ENCODE results near the gene APOBR. TPM values are rescaled to one million over a fixed set of nuclear protein-coding genes. Genes with fewer than 3 reads are reported as not detected.
A peak's percentile ranks its signal among the peaks of the same experiment; 100 is the strongest.
"Not testable (repeated sequence)": the region's sequence is repeated elsewhere in the genome, so short reads cannot be mapped to it uniquely, and the experiment has no call there.

Gene APOBR
- total RNA-seq, 4 donors from 2014 or later: 0.88 to 2.0 (median 1.6) TPM

DNA sequence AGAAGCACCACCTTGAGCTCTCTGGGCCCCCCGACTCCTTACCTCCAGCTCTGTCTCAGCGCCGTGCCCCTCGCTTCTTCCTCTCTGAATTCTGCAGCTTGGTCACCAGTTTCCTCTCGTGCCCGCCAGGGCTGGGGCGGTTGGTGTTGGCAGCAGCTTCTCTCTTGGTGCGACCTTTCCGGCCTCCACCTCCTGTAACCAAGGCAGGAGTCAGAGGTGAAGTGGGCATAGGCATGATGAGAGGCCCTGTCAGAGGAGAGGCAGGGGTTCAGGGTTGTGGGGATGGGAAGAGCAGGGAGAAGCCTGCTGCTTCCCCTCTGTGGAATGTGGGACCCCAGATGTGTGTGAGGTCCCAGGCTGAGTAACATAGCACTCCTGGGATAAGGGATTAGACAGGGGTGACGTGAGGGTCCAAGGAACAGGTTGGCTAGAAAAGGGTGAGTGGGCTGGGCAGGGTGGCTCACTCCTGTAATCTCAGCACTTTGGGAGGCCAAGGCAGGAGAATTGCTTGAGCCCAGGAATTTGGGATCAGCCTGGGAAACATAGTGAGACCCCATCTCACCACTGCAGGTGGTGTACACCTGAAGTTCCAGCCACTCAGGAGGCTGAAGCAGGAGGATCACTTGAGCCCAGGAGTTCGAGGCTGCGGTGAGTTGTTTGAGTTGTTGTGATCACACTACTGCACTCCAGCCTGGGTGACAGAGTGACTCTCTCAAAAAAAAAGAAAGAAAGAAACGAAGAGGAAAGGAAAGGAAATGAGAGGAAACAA is 43.7 kb downstream of the APOBR start:
- 65 to 67% methylated on average over 13 of the region's 13 CpGs for WGBS, 2 donors
- H3K4me3 ChIP-seq (ENCODE audit: low read depth, poor library complexity, severe bottlenecking): peak overlapping the region; percentile 41
- intact Hi-C loops (cut with DNase I; ENCODE audit: low total_unique reads): no loop called here
- no peak for TF ChIP-seq POLR2A (IDR thresholded peaks at IDR 0.05)
- DNase-seq (ENCODE audit: low spot score in 2 of 2): peak in 1 of 2 donors; percentile 86

DNA sequence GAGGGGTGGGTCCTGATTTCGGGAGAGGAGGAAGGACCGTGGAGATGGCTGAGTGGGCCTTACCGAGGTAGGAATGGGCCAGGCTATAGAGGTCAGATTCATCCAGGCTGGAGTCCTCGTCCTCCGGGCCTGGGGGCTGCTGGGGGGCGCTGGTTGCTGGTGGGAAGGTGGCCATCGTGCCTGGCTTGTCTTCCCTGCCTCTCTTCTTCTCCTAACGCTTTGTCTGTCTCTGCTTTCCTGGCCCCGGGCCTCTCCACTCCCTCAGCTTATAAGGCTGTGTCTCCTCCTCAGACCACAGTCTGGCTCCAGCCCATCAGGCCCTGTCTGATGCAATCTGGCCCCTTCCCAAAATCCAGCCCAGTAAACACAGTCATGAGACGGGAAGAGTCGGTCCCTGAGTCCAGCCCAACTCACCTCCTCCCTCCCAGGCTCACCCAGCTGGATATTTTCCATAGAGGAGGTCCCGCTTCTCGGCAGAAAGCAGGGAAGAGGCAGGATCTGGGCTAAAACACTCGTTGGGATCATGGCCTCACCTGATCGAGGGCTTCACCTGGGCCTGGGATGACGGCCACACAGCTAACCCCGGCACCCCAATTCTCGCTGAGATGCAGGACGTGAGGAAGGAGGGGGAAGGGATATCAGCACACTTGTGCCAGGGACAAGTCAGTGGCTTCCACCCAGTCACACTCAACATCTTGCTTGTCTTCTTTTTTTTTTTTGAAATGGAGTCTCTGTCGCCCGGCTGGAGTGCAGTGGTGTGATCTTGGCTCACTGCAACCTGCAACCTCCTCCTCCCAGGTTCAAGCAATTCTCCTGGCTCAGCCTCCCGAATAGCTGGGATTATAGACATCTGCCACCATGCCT is 44.5 kb downstream of the APOBR start, which contains the start of gene NUPR1:
Gene NUPR1, minus strand, starts transcription at position 242 of the 864 bp plus-strand sequence. Its CDS starts 67 bp downstream, at position 175.
- peak within 1 kb of the TSS; percentile 41 for H3K4me3 ChIP-seq (ENCODE audit: low read depth, poor library complexity, severe bottlenecking)
- 19 to 23% methylated on average over 22 of the region's 22 CpGs for WGBS, 2 donors
- TF ChIP-seq, protein P1, sequence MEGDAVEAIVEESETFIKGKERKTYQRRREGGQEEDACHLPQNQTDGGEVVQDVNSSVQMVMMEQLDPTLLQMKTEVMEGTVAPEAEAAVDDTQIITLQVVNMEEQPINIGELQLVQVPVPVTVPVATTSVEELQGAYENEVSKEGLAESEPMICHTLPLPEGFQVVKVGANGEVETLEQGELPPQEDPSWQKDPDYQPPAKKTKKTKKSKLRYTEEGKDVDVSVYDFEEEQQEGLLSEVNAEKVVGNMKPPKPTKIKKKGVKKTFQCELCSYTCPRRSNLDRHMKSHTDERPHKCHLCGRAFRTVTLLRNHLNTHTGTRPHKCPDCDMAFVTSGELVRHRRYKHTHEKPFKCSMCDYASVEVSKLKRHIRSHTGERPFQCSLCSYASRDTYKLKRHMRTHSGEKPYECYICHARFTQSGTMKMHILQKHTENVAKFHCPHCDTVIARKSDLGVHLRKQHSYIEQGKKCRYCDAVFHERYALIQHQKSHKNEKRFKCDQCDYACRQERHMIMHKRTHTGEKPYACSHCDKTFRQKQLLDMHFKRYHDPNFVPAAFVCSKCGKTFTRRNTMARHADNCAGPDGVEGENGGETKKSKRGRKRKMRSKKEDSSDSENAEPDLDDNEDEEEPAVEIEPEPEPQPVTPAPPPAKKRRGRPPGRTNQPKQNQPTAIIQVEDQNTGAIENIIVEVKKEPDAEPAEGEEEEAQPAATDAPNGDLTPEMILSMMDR (IDR thresholded peaks at IDR 0.05): no peak
- peak in 1 of 2 donors; percentile 34 for TF ChIP-seq POLR2A (IDR thresholded peaks at IDR 0.05)
- DNase-seq (ENCODE audit: low spot score in 2 of 2): peak; percentile 98 to 99
- intact Hi-C loops (cut with DNase I; ENCODE audit: low total_unique reads): no loop called here

- DNase-seq (ENCODE audit: low spot score in 2 of 2): no peak
- H3K4me3 ChIP-seq (ENCODE audit: low read depth, poor library complexity, severe bottlenecking): no peak overlapping the region
- 72 to 76% methylated on average over 3 of the region's 3 CpGs for WGBS, 2 donors
- TF ChIP-seq, protein P1 (IDR thresholded peaks at IDR 0.05): no peak
- TF ChIP-seq POLR2A (IDR thresholded peaks at IDR 0.05): no peak
- intact Hi-C loops (cut with DNase I; ENCODE audit: low total_unique reads): no loop called here
Measured at GRCh38 chr16:28540346-28540745, 45.9 kb downstream of the APOBR start.

GRCh38 chr16:28542646-28543045 is 48.2 kb downstream of the APOBR start:
- DNase-seq (ENCODE audit: low spot score in 2 of 2): no peak
- 74 to 88% methylated on average over 7 of the region's 7 CpGs for WGBS, 2 donors
- TF ChIP-seq, protein P1 (IDR thresholded peaks at IDR 0.05): no peak
- no peak for TF ChIP-seq POLR2A (IDR thresholded peaks at IDR 0.05)
- intact Hi-C loops (cut with DNase I; ENCODE audit: low total_unique reads): no loop called here
- no peak overlapping the region for H3K4me3 ChIP-seq (ENCODE audit: low read depth, poor library complexity, severe bottlenecking)

- WGBS, 2 donors: 38 to 48% methylated on average over 7 of the region's 7 CpGs
- TF ChIP-seq POLR2A (IDR thresholded peaks at IDR 0.05): no peak
- TF ChIP-seq, protein P1 (IDR thresholded peaks at IDR 0.05): no peak
- intact Hi-C loops (cut with DNase I; ENCODE audit: low total_unique reads): no loop called here
- H3K4me3 ChIP-seq (ENCODE audit: low read depth, poor library complexity, severe bottlenecking): no peak overlapping the region
- peak in 1 of 2 donors; percentile 62 for DNase-seq (ENCODE audit: low spot score in 2 of 2)
Measured at GRCh38 chr16:28543072-28543471, 48.6 kb downstream of the APOBR start.

DNA sequence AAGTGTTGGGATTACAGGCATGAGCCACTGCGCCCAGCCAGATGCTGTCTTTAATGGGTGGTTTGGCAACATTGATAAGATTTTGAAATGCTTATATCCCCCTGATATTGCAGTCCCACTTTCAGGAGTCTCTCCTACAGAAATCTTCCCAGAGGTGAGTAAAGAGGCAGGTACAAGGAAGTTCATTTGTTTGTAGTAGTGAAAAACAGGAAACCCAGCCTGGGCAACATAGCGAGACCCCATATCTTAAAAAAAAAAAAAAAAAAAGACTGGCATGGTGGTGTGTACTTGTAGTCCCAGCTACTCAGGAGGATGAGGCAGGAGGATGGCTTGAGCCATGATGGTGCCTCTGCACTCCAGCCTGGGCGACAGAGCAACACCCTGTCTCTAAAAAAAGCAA is 50.6 kb downstream of the APOBR start:
- TF ChIP-seq POLR2A (IDR thresholded peaks at IDR 0.05): no peak
- TF ChIP-seq, protein P1 (IDR thresholded peaks at IDR 0.05): no peak
- WGBS, 2 donors: 80 to 85% methylated on average over 3 of the region's 3 CpGs
- no peak for DNase-seq (ENCODE audit: low spot score in 2 of 2)
- H3K4me3 ChIP-seq (ENCODE audit: low read depth, poor library complexity, severe bottlenecking): no peak overlapping the region
- intact Hi-C loops (cut with DNase I; ENCODE audit: low total_unique reads): no loop called here

- intact Hi-C loops (cut with DNase I; ENCODE audit: low total_unique reads); H3K4me3 ChIP-seq (ENCODE audit: low read depth, poor library complexity, severe bottlenecking); DNase-seq (ENCODE audit: low spot score in 2 of 2): not testable (repeated sequence)
- 85 to 90% methylated on average over 7 of the region's 7 CpGs for WGBS, 2 donors
Measured at GRCh38 chr16:28545964-28546363, 51.5 kb downstream of the APOBR start.
